Stimulated activated naive CD8-positive, alpha-beta T cell treated with anti-CD3 and anti-CD28 coated beads, Interleukin-15, amount 100 ng/mL, for 72 hours (primary cell): ENCODE results near the gene SP6.

Source experiments
- ATAC-seq: fragments of 150-1000 bp; cut with Tn5 transposase; 2 replicates; pipeline ENCODE4 v1.10.0; 2021; ENCODE audit warnings: mild to moderate bottlenecking, moderate library complexity
- DNase-seq, 2 donors: peaks; one replicate each; pipeline ENCODE4 v3.0.0; 2021 to 2022
- H3K27ac Mint-ChIP-seq, 2 donors: one replicate each; pipeline ENCODE4 v1.8.0; 2022; ENCODE audit warnings: mild to moderate bottlenecking in 2 of 2, mixed read lengths in 2 of 2, moderate library complexity in 2 of 2
- H3K27me3 Mint-ChIP-seq: one replicate; pipeline ENCODE4 v1.8.0; 2022; ENCODE audit warnings: mixed read lengths
- H3K4me1 Mint-ChIP-seq: one replicate; pipeline ENCODE4 v1.8.0; 2022; ENCODE audit warnings: mild to moderate bottlenecking, mixed read lengths
- H3K4me3 Mint-ChIP-seq, 2 donors: one replicate each; pipeline ENCODE4 v1.8.0; 2022; ENCODE audit warnings: mild to moderate bottlenecking in 2 of 2, mixed read lengths in 2 of 2, moderate library complexity in 1 of 2
- H3K9me3 Mint-ChIP-seq, 2 donors: one replicate each; pipeline ENCODE4 v1.8.0; 2022; ENCODE audit warnings: mixed read lengths in 2 of 2

The SP6 gene

GRCh38 chr17:47803751-47804150, 47.2 kb downstream of the SP6 start:
- no peaks in the 10 kb centered on the region for H3K9me3 Mint-ChIP-seq
- peaks cover 14% of the 10 kb centered on the region for H3K27me3 Mint-ChIP-seq
- DNase-seq (no peak), ATAC-seq (no peak)
- no peak overlapping the region for H3K27ac Mint-ChIP-seq
- no peaks in the 10 kb centered on the region for H3K4me1 Mint-ChIP-seq
- H3K4me3 Mint-ChIP-seq = no peak overlapping the region

- no peaks in the 10 kb centered on the region for H3K4me1 Mint-ChIP-seq
- peaks cover 14% of the 10 kb centered on the region for H3K27me3 Mint-ChIP-seq
- no peak overlapping the region for H3K4me3 Mint-ChIP-seq
- DNase-seq (no peak), ATAC-seq (no peak)
- no peaks in the 10 kb centered on the region for H3K9me3 Mint-ChIP-seq
- H3K27ac Mint-ChIP-seq = no peak overlapping the region
Observed at GRCh38 chr17:47803201-47803600, 47.8 kb downstream of the SP6 start.

DNA sequence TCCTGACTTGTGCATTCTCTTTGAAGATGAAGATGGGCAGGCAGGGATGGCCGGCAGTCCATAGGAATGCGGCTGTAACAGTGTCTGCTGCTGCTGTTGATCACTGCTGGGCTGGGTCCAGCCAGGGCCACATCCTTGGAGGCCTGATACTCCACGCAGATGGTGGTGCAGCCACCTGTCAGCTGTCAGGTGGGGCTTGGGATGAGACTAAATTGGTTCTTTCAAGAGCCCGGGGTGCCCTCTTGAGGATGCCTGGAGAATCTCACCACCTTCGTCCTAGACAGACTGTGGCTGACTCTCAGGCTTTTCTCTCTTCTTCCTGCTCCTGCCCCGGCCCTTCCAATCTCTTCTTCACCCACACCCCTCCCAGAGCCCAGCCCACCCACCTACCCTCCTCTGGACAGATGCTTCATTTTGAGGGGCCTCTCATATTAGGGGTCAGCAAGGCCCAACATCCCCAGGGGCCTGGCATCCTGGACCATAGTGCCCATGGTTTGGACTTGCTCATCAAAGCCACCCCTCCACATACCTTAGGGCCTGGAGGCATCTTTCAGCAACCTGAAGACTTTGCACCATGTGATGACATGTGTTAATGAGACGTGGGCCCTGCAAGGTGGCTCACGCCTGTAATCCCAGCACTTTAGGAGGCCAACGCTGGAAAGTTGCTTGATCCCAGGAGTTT, 48.5 kb downstream of the SP6 start:
- ATAC-seq = peak; percentile 96
- no peak overlapping the region for H3K27ac Mint-ChIP-seq
- peaks cover 19% of the 10 kb centered on the region for H3K27me3 Mint-ChIP-seq
- DNase-seq = peak; percentile 48 to 58
- H3K4me1 Mint-ChIP-seq = no peaks in the 10 kb centered on the region
- H3K9me3 Mint-ChIP-seq = no peaks in the 10 kb centered on the region
- H3K4me3 Mint-ChIP-seq = no peak overlapping the region

- no peak overlapping the region for H3K4me3 Mint-ChIP-seq
- no peak for ATAC-seq
Observed at GRCh38 chr17:47801906-47802305, 49.1 kb downstream of the SP6 start.

DNA sequence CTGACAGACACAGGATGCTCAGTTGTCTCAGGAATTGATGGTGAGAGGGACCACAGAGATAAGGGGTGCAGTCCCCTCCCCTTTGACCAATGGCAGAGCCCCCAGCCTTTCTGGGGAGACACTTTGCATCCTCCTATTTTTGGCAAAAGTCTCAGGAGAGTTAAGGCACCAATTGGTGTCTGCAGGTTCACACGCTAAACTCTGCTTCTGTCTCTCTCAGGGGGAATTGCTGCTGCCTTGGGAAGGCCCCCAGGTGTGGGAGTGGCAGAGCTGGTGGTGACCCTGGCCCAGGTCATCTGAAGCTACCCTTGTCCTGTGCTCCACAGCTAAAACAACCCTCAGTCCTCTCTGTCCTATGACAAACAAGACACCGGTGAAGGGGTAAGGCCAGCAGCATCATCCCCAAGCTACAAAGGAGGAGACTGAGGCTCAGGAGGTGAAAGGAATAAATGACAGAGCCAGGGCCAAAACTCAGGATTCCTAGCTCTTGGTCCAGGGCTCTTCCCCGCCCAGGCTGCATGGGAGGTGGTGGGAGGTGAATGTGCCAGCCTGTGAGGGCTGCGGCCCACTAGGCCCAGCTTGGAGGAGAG, 49.7 kb downstream of the SP6 start:
- DNase-seq (no peak), ATAC-seq (no peak)
- Mint-ChIP-seq H3K4me3 (no peak overlapping the region), H3K4me1 (no peaks in the 10 kb centered on the region), H3K27ac (no peak overlapping the region), H3K27me3 (peaks cover 20% of the 10 kb centered on the region), H3K9me3 (no peaks in the 10 kb centered on the region)

More at GRCh38 chr17:47801906-47802305, 49.1 kb downstream of the SP6 start:
- no peaks in the 10 kb centered on the region for H3K4me1 Mint-ChIP-seq
- peaks cover 20% of the 10 kb centered on the region for H3K27me3 Mint-ChIP-seq
- no peaks in the 10 kb centered on the region for H3K9me3 Mint-ChIP-seq
- no peak for DNase-seq
- no peak overlapping the region for H3K27ac Mint-ChIP-seq

DNA sequence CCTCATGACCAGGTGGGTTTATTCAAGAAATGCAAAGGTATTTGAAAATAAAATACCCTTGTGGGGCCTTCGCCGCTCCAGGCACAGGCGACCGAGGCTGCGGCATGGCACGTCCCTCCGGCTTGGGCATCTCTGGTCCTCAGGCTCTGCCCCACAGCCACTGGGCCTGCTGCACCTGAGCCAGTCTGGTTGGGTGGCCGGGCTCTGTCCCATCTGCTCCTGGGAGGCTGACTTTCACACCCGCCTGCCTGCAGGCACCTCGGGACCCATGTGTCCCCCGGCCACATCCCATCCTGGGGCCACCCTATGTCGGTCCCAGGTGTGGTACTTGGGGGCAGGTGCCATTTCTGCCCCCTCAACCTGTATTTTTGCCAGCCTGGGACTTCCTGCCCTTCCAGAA, 50.3 kb downstream of the SP6 start:
- Mint-ChIP-seq H3K4me3 (no peak overlapping the region), H3K27ac (no peak overlapping the region), H3K27me3 (peaks cover 20% of the 10 kb centered on the region), H3K4me1 (no peaks in the 10 kb centered on the region), H3K9me3 (no peaks in the 10 kb centered on the region)
- DNase-seq (no peak), ATAC-seq (no peak)

- ATAC-seq = no peak
- H3K4me1 Mint-ChIP-seq = no peaks in the 10 kb centered on the region
- DNase-seq = no peak
- H3K27ac Mint-ChIP-seq = no peak overlapping the region
- no peak overlapping the region for H3K4me3 Mint-ChIP-seq
- H3K9me3 Mint-ChIP-seq = no peaks in the 10 kb centered on the region
- H3K27me3 Mint-ChIP-seq = peaks cover 36% of the 10 kb centered on the region
Observed at GRCh38 chr17:47797797-47798196, 53.2 kb downstream of the SP6 start.
